ENCODE data around the gene BAZ1B.
"Not testable (repeated sequence)": the region's sequence is repeated elsewhere in the genome, so short reads cannot be mapped to it uniquely, and the experiment has no call there.

BAZ1B gene, protein sequence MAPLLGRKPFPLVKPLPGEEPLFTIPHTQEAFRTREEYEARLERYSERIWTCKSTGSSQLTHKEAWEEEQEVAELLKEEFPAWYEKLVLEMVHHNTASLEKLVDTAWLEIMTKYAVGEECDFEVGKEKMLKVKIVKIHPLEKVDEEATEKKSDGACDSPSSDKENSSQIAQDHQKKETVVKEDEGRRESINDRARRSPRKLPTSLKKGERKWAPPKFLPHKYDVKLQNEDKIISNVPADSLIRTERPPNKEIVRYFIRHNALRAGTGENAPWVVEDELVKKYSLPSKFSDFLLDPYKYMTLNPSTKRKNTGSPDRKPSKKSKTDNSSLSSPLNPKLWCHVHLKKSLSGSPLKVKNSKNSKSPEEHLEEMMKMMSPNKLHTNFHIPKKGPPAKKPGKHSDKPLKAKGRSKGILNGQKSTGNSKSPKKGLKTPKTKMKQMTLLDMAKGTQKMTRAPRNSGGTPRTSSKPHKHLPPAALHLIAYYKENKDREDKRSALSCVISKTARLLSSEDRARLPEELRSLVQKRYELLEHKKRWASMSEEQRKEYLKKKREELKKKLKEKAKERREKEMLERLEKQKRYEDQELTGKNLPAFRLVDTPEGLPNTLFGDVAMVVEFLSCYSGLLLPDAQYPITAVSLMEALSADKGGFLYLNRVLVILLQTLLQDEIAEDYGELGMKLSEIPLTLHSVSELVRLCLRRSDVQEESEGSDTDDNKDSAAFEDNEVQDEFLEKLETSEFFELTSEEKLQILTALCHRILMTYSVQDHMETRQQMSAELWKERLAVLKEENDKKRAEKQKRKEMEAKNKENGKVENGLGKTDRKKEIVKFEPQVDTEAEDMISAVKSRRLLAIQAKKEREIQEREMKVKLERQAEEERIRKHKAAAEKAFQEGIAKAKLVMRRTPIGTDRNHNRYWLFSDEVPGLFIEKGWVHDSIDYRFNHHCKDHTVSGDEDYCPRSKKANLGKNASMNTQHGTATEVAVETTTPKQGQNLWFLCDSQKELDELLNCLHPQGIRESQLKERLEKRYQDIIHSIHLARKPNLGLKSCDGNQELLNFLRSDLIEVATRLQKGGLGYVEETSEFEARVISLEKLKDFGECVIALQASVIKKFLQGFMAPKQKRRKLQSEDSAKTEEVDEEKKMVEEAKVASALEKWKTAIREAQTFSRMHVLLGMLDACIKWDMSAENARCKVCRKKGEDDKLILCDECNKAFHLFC (N-terminal part only)

GRCh38 chr7:73522105-73522872 lies at the start of gene BAZ1B:
BAZ1B (minus strand) TSS chr7:73522293; CDS start chr7:73521933, 360 bp downstream.
- peak; percentile 90 for DNase-seq (ENCODE audit: low read depth, low spot score)

DNA sequence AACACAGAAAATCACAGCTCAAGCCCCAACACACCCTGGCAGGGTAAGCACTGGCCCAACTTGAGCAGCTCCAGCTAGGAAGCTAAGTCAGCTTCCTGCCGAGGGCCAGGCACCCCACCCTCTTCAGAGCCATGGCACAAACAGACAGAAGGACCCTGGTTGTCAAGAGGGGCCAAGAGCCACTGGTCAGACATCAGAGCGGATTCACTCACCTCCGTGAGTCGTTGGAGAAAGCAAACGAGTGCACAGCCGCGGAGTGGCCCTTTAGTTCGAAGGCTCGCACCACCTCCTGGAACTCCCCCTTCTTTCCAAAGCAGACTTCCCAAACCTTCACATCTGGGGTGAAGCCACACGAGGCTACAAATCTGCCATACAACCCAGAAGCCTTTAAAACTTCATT lies 48.9 kb upstream of the BAZ1B start:
- DNase-seq (ENCODE audit: low read depth, low spot score) = no peak

GRCh38 chr7:73570521-73570920 lies 48.4 kb upstream of the BAZ1B start:
- no peak for DNase-seq (ENCODE audit: low read depth, low spot score)

DNA sequence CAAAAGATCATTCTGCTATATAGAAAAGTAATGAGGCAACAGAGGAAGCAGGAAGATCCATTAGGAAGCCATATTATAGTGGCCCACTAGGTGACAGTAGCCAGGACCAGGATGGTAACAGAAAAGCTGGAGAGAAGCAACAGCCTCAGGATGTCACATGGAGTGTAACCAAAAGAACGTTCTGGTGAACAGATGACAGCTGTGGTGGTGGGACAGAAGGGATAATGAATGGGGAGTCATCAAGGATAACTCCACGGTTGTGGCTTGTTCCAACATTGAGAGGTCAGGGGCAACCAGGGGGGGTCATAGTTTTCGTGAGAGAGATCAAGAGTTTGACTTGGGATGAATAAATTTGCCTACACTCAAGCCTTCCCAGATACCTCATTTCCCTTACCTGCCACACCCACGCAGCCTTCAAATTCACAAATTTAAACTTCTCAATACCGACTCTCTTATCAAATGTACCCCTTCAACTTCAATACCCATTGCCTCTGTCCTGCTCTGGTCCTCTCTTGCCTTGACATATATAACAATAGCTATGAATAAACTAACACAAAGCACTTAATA lies 47.0 kb upstream of the BAZ1B start:
- no peak for DNase-seq (ENCODE audit: low read depth, low spot score)

- no peak for DNase-seq (ENCODE audit: low read depth, low spot score)
These were observed 46.0 kb upstream of the BAZ1B start for GRCh38 chr7:73567846-73568685.

- DNase-seq (ENCODE audit: low read depth, low spot score) = no peak
These were observed 45.0 kb upstream of the BAZ1B start for GRCh38 chr7:73567140-73567539.

DNA sequence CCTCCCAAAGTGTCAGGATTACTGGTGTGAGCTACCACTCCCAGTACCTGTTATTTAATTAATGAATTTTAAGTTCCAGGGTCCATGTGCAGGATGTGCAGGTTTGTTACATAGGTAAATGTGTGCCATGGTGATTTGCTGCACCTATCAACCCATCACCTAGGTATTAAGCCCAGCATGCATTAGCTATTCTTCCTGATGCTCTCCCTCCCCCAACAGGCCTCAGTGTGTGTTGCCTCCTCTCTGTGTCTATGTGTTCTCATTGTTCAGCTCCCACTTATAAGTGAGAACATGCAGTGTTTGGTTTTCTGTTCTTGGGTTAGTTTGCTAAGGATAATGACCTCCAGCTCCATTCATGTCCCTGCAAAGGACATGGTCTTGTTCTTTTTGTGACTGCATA lies 44.3 kb upstream of the BAZ1B start:
- DNase-seq (ENCODE audit: low read depth, low spot score) = not testable (repeated sequence)

DNA sequence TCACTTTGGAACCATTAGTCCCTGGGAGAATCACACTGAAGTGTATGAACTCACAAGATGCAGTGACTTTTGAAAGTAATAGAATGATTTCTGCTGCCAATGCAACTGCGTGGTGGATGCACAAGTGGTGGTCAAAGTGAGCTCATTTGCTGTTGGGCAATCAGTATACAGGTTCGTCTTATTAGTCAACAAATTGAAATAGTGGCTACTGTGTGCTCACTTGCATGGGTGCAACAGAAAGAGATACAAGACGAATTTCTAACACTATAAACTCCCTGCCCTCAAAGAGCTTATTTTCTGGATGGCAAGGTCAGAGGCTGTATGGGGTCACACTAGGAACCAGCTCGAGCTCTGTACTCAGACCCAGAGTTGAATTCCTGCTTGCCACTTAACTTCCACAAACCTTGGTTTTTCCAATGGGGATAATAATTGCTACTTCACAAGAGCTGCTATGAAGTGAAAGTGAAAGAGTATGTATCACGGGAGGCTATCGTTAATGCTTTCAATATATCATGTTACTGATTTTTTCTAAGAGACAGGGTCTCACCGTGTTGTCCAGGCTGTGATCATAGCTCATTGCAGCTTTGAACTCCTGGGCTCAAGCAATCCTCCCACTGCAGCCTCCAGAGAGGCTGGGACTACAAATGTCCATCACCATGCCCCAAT lies 43.7 kb upstream of the BAZ1B start:
- DNase-seq (ENCODE audit: low read depth, low spot score) = no peak

GRCh38 chr7:73560109-73560835 lies 38.2 kb upstream of the BAZ1B start:
- no peak for DNase-seq (ENCODE audit: low read depth, low spot score)

DNA sequence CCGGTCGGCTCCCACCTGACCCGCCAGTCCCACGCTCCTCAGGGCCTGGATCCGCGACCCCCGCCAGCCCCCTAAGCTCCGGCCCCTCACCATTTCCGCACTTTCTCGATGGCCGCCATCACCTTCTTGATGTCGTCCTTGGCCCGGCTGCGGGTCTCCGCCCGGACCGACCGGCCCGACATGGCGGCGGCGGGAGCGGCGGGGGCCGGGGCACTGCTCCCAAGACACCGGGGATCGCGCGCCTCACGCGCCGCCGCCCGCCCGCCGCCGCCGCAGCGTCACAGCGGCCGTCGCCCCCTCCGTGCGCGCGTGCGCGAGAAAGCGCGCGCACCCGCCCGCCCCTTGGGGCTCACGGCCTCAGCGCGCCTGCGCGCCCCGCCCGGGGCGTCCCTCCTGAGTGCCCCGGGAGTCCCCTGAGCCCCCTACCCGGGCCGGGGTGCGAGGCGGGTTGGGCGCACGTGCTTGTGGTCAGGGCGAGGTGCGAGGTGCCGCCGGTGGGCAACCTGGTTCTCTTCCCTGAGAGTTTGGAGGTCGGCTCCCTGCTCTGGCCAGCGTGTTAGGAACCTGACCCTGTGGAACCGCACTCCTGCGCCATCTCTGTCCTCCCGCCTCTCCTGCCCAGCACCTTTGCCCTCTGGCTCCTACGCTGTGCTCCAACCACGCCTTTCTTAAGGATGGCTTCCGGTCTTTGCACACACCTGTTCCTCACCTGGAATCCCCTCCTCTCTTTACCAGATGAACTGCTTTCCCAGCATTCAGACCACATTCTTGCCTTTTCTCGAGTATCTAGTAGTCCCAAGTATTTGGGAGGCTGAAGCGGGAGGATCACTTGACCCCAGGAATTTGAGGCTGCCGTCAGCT lies 35.5 kb upstream of the BAZ1B start, which contains the start of gene BCL7B:
Gene BCL7B (minus strand): TSS at position 294 of the 861 bp plus-strand sequence. CDS start 112 bp downstream, at position 182.
- DNase-seq (ENCODE audit: low read depth, low spot score) = no peak

DNA sequence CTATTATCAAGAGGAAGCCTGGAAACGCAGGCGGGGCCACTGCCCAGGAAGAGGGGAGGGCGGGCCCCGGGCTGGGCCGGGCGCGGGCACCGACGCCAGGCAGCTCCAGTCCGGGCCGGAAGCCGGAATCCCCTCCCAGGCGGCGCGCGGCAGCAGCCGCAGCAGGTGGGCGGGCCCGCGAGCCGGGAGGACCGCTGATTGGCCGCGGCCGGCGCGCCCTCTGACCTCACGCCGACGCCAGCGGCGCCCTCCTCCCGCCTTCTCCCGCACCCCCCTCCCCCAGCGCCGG lies 35.0 kb upstream of the BAZ1B start:
- DNase-seq (ENCODE audit: low read depth, low spot score) = peak; percentile 52

GRCh38 chr7:73556208-73557107 lies 34.4 kb upstream of the BAZ1B start:
- no peak for DNase-seq (ENCODE audit: low read depth, low spot score)

DNA sequence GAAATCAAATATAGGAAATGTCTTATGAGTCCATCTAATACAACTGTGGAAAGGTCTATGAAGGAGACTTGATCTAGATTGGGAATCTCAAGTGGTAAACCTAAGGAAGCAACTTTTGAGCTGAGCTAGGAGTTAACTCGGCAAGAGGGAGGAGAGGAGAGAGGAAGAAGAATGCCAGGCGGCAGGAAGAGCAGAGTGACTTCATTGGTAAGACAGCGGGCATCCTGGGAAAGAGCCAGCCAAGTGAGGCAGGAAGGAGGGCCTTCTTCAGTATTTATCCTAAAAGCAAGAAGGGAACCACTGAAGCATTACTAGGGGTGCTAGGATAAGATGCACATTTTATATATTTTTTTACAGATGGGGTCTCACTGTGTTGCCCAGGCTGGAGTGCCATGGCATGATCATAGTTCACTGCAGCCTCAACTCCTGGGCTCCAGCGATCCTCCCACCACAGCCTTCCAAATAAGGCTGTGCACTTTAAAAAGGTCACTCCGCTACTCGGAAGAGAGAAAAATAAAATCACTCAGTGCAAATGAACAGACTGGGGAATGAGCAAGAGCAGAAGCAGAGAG lies 33.4 kb upstream of the BAZ1B start:
- DNase-seq (ENCODE audit: low read depth, low spot score) = no peak

- not testable (repeated sequence) for DNase-seq (ENCODE audit: low read depth, low spot score)
These were observed 28.0 kb upstream of the BAZ1B start for GRCh38 chr7:73550093-73550492.

- no peak for DNase-seq (ENCODE audit: low read depth, low spot score)
These were observed 27.1 kb upstream of the BAZ1B start for GRCh38 chr7:73549176-73549575.

- DNase-seq (ENCODE audit: low read depth, low spot score) = no peak
These were observed 25.7 kb upstream of the BAZ1B start for GRCh38 chr7:73547841-73548240.

Measured in brain pericyte (primary cell).